NCI-H1092 (cell line): ENCODE data around the gene SNX21.
A peak's percentile ranks its signal among the peaks of the same experiment; 100 is the strongest.
"Not testable (repeated sequence)": the region's sequence is repeated elsewhere in the genome, so short reads cannot be mapped to it uniquely, and the experiment has no call there.

Experiments
- DNase-seq: peaks from one replicate; lab custom pipeline; 2025; lab: John Stamatoyannopoulos, UW

Gene SNX21

DNA sequence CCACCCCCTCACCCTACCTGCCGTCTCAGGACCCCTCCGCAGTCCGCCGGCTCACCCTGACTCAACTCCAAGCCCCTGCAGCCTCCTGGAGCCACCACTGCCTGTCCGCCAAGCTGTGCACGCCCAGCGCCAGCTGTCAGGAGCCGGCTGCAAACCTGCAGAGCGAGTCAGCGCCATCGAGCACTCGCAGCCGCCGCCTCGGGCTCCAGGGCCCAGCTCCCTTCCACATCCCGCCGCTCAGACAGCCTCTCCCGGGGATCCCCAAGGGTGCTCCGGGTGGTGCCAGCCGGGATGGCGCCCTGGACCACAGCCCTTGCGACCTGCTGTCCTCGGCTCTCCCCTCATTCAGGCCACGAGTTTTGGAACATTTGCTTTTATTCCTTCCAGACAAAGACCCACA, 10.7 kb upstream of the SNX21 start:
- peak; percentile 19 for DNase-seq

DNA sequence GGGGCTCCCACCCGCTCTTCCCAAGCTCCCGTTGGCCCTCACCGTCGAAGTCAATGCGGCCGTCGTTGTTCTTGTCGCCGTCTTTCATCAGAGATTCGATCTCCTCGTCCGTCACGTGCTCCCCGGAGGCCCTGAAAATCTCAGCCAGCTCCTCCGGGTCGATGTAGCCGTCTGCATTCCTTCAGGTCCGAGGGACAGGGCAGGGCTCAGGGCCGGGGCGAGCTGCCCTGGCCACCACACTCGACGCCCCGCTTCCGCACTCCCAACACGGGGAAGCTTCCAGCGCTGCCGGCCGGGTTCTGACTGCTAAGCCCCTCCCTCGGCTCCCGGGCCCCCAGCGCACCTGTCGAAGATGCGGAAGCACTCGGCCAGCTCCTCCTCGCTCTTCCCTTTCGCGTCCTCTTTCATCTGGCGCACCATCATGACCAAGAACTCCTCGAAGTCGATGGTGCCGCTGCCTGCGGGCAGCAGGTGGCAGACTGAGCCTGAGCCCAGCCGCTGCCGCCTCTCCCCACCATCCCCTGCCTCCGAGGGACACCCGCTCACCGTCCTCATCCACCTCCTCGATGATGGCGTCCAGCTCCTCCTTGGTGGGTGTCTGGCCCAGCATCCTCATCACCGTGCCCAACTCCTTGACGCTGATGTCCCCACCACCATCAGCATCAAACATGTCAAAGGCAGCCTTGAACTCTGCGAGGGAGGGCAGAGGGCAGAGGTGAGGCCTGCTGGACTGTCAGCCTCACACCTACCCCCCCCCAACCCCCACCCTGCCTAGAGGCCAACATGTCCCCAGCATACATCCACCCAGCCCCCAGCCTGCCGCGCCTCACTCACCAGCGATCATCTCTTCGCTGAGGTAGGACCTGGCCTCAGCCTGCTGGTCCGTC, 9.4 kb upstream of the SNX21 start:
- DNase-seq = no peak

DNA sequence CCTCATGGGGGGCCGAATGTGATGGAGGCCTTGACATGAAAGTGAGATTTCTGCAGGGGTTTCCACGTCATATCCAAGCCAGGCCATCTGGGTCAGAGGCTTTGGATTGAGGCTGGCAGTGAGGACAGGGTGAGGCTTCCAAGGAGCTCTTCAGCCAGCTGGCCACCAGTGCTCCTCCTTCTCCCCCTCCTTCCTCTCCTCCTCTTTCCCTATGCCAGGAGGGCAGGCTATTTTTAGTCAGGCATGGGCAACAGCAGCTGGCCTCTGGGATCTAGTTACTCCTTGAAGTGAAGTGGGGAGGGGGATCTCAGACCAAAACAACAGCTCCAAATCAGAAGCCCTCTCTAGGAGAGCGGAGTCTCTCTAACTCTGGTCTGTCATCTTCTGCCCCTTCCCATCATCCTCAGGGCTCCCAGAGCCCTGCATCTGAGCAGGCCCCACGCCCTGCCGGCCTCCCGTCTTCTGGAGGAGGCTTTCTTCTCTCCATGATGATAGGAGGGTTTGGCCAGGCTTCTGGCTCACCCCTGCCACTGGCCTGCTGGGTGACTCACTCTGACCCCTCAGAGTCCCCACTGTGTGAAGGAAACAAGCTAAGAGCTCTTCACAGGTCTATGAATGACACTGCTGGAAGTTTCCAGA, 7.1 kb upstream of the SNX21 start:
- DNase-seq = no peak

DNA sequence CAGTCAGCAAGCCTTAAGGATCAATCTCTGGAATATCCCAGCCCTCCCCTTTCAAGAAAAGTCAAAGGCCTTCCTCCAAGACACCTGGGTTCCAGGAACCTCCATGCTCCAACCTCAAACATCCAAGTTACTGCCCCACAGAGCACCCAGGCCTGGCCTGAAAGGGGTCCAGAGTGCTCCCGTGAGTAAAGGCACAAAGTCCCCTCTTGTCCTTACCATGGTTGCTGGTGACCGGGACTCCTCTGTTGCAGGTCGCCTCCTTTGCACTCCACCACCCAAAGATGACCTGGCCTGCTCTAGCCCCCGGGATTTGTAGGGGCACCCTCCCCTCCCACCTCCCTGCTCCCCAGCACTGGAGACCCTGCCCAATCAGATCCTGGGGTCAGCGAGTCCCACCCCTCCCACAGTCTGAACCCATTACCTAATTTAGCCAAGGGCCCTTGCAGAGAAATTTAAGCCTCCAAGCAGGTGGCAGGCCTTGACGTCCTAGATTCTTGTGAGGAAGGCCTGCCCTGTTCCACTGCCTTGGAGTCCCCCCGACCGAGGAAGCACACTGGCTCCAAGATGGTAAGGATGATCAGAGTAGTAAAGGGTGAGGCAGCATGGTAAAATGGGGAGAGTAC, 6.5 kb upstream of the SNX21 start, which contains the start of gene TNNC2:
TNNC2 (minus strand) TSS at position 283 of the 623 bp plus-strand sequence; CDS start at position 219, 64 bp downstream.
- DNase-seq = no peak

DNA sequence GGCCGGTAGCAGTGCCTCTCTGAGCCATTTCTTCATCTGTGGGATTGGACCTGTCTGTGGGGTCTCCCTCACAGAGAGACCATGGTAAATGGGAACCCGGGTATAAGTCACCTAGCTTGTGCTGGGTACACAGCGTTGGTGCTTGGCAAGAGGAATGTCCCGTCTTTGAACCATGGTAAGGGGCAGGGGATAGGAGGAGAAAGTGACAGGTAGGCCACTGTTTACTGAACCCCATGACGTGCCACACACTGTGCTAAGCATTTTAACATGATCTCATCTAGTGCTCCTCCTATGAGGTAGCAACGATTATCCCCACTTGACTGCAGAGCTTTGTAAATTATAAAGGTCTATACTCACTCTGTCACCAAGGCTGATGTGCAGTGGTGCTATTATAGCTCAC, 5.9 kb upstream of the SNX21 start:
- DNase-seq = no peak

DNA sequence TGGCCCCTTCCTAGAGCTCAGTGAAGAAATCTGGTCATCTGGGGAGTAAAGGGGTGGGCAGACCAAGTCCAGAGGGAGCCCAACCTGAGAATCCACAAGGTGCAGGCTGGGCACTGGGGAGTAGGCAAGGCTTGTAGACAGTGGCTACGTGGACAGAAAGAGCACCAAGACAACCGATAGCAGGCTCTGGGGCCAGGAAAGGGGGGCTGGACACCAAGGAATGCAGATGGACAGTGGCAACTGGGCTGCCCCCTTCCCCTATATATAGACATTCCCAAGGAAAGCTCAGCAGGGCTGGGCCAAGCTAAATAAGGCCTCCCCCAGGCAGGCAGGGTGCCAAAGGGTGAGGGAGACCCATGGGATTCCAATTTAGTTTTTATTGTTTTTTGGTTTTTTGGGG, 5.0 kb upstream of the SNX21 start:
- DNase-seq = no peak

DNA sequence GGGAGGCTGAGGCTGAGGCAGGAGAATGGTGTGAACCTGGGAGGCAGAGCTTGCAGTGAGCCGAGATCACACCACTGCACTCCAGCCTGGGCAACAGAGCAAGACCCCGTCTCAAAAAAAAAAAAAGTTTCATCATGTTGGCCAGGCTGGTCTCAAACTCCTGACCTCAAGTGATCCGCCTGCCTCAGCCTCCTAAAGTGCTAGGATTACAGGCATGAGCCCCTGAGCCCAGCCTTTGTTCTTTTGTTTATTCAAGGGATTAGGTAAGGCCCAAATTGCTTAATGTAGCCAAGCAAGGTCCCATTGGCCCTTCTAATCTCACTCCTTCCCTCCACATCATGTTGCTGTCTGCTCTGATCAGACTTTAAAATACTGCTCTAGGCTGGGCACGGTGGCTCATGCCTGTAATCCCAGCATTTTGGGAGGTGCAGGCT, 3.9 kb upstream of the SNX21 start:
- DNase-seq = not testable (repeated sequence)

DNA sequence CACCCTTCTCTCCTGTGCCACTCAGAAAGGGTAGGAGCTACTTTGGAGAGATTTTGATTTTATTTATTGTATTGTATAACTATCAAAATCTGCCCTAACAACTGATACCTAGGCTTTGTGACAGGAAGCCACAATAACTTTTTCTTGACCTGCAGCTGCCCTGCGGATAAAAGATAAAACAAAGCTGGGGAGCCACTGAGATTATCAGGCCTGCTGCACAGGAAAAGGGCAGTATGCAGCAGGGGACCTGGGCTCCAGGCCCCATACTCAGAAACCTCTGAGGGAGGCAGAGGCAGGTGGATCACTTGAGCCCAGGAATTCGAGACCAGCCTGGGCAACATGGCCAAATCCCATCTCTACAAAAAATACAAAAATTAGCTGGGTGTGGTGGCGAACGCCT, 980 bp upstream of the SNX21 start:
- DNase-seq = no peak

DNA sequence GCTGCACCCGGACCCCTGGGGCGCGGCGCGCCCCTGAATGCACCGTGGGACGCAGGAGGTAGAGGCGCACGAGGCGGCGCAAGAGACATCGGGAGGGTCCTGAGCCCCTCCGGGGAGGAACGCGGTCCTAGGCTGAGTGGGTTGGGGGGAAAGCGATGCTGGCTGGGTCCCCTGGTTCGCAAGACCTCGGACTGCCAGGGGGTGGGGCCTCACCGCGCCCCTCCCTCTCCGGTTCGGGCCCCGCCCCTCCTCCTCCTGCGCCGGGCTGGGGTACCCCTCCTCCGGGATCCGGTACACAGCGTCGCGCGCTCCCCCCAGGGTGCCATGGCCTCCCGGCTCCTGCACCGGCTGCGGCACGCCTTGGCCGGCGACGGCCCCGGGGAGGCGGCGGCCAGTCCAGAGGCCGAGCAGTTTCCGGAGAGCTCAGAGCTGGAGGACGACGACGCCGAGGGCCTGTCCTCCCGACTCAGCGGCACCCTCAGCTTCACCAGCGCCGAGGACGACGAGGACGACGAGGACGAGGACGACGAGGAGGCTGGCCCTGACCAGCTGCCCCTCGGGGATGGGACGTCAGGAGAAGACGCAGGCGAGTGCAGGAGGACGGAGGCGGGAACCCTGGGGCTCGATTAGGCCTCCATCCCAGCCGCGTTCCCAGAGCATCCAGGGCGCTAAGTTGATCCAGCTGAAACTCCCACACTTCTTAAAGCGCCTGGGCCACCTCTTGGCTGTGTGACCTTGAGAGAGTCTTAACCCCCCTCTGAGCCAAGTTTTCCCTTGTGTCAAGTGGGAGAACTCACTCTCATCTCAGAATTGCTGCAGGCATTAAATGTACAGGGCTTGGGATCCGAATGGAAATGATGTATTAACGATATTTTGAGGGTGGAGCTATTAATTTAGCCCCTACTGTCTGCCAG, 541 bp downstream of the SNX21 start:
- no peak for DNase-seq

DNA sequence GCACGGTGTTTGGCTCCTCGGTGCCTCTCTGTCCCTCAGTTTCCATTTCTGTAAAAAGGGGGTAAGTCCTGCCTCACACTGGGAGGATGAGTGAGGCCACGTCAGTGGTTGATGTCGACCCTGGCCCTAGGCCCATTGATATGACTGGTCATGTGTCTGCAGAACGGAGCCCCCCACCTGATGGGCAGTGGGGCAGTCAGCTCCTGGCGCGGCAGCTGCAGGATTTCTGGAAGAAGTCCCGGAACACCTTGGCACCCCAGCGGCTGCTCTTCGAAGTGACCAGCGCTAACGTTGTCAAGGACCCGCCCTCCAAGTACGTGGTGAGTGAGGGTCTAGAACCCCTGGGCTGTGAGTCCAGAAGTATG, 1.2 kb downstream of the SNX21 start:
- DNase-seq = no peak

DNA sequence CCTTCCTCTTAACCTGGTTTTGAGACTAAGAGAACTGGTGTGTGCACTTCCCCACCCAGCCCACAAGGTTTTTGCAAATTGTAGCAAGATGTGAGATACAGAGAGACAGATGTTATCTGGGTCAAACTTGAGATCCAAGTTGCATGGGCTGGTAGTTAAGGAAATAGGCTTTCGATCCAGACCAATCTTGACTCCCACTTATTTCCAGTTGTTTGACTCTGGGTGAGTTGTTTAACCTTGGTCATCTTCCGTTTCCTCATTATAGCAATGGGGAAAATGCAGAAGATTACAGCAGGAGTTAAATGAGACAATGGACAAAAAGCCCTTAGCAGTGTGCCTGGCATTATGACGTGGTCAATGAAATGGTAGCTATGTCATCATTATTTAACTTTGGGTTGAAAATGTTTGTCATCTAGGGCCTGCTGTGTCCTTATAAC, 1.7 kb downstream of the SNX21 start:
- no peak for DNase-seq

DNA sequence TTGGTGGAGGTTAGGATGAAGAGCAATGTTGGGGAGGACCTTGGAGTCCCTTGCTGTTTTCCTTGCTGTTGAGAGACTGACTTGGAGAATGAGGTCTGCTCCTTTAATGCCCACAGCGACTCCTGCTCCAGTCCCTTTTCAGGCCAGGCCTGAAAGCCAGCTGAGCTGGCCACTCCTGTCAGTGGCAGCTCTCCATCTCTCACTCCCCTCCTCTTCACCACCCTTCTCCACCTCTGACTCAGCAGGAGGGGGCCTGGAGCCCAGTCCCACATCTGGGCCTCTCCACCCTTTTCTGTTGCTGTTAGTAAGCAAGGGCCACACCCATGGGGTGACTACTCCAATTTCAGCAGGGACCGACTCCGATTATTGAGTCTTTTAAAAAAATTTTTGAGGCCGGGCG, 2.2 kb downstream of the SNX21 start:
- no peak for DNase-seq

DNA sequence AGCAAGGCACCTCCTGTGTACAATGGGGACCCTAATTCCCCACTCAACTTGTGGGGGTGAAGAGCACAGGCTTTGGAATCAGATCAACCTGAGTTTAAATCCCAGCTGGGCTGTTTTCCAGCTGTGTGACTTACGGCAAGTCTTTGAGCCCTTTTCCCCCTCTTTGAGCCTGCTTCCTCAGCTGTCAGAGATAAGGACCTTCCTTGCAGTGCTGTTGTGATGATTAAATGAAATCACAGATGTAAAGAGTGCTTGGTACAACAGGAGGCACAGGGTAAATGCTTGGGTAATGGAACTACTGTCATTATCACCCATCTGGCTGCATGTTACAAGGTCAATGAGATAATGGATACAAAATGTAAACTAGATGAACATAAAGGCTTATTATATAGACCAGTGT, 3.2 kb downstream of the SNX21 start:
- DNase-seq = no peak

DNA sequence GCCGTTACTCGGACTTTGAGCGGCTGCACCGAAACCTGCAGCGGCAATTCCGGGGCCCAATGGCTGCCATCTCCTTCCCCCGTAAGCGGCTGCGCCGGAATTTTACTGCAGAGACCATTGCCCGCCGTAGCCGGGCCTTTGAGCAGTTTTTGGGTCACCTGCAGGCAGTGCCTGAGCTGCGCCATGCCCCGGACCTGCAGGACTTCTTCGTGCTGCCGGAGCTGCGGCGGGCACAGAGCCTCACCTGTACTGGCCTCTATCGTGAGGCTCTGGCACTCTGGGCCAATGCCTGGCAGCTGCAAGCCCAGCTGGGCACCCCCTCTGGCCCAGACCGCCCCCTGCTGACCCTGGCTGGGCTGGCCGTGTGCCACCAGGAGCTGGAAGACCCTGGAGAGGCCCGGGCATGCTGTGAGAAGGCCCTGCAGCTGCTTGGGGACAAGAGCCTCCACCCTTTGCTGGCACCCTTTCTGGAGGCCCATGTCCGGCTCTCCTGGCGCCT, 7.2 kb downstream of the SNX21 start:
- no peak for DNase-seq

DNA sequence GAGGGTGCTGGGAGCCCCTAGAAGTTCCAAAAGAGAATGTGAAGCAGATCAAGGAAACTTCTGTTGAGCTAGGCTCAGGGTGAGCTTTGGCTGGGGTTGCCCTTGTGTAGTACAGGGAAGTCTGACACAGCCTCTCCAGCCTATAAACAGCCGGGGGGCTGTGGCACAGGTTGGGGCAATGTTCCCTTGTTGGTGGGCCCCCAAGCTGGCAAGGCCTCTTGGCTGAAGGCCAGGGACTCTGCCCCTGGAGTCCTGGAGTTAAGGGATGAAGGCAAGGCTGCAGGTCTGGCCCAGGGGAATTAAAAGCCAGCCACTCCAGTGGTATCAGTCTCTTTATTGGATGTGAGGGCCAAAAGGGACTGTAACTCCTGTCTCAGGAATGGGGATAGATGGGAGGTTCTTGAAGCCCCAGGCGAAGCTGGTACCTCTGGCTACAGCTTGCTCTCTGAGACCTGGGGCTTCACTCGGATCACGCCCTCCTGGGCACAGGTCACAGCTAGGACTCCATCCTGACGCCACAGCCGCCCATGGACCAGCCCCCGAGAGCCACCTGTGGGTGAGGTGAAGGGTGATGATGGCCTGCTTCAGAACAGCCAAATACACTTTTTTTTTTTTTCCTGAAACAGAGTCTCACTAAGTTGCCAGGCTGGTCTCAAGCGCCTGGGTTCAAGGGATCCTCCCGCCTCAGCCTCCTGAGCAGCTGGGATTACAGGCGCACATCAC, 8.0 kb downstream of the SNX21 start:
- no peak for DNase-seq

DNA sequence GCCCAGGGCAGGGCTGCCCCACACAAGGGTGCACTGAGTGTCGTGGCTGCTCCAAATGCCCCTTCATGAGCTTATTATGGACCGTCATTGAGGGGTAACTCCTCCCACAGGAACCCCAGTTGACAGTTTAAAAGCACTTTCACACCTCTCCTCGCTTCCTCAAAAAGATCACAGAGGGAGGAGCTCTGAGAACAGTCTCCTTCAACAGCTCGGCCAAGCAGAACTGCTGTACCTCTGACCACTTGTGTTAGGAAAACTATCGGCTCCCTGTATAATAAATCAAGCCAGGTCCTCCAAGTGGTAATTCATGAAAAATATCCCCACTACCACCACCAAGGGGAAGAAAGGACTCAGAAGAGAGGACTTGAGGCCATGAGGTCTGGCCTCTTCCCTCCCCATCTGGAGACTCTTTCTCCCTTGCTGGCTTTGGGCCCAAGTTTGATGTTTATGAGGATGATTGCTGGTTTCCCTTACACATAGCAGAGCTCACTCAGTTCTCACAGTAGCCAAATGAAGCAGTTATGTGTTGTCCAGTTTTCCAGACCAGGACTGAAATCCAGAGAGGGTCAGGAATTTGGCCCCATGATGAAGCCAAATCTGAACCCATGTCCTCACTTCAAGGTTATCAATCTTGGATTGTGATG, 8.7 kb downstream of the SNX21 start:
- no peak for DNase-seq

DNA sequence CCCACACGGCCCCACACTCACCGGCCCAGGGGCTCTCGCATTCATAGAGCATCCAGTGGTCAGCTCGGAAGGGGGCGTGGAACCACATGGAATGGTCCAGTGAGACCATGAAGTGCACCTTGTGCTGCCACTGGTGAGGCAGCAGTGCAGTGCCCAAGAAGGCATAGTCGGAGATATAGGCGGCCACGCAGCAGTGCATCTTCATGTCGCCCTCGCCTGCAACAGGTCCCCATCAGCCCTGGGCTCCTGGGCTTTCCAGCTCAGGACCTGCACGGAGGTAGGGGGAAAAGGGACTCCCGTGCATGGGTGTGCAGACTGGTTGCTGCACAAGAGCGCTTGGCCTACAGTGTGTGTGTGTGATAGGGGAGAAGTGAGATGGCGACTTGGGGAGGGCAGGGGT, 9.9 kb downstream of the SNX21 start:
- DNase-seq = no peak

DNA sequence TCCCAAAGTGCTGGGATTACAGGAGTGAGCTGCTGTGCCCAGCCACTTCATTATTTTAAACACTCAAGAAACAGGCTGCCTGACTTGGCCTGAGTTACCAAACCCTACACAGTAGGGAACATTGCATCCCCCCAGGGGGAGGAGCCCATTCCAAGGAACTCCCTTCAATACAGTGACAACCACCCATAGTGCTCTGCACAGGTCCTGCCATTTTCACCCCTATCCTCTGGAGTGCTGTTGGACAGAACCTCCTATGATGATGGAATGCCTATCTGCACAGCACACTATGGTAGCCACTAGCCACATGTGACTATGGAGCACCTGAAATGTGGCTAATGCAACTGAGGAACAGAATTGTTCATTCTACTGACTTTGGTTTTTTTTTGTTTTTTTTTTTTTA, 11.9 kb downstream of the SNX21 start:
- no peak for DNase-seq

DNA sequence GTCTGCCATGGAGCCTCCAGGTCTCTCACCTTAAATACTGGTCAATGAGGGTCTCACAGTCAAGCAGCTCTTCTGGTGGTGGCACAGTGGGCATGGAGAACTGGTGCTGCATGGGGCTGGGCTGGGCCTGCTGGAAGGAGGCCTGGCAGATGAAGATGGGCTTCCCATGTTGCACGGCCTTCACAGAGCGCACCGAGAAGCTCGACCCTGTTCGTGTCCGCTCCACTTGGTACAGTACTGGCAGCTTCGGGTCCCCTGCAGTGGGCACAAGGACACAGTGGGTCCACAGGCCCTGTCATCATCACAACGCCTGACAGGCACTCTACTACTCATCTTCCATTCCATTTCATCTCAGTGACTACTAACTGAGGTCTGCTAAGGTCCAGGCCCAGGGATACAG, 14.8 kb downstream of the SNX21 start:
- DNase-seq = no peak

DNA sequence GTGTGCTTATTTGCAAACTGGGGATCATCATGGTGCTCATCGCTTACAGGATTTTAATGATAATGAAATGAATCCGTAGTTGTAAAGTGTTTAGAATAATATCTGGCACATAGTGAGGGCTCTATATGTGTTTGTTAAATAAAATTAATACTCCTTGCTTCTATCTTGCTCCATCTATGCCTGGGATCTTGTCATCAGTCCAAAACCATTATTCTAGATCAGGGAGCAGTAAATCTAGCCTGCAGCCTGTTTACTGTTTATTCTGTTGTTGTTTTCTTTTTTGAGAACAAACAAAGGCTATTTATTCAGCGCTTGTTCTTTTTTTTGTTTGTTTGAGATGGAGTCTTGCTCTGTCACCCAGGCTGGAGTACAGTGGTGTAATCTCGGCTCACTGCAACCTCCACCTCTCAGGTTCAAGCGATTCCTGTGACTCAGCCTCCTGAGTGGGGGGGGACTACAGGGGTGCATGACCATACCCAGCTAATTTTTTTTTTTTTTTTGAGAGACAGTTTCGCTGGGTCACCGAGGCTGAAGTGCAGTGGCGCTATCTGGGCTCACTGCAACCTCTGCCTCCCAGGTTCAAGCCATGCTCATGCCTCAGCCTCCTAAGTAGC, 15.5 kb downstream of the SNX21 start:
- DNase-seq = no peak
